K562 (cell line): ENCODE data around the gene CLCN1. TPM values are rescaled to one million over a fixed set of nuclear protein-coding genes. Genes with fewer than 3 reads are reported as not detected.

Source experiments
- BCOR ChIP-seq: fragments of 450-650 bp; IDR thresholded peaks from 2 replicates; pipeline ENCODE4 v1.6.1; 2016
- CBX1 ChIP-seq: sonication (generic); IDR thresholded peaks from 2 replicates; pipeline ENCODE4 v1.6.1; 2016; ENCODE audit warnings: antibody characterized with exemption, low read depth, mild to moderate bottlenecking
- CBX2 ChIP-seq: fragments of 200-600 bp; sonication (generic); IDR thresholded peaks from one replicate; pipeline ENCODE4 v1.6.1; 2012; ENCODE audit warnings: mild to moderate bottlenecking, low read length, inconsistent platforms; ENCODE audit not compliant: insufficient read depth, poor library complexity, severe bottlenecking
- CEBPB ChIP-seq: fragments of 450-650 bp; IDR thresholded peaks from 2 replicates; pipeline ENCODE4 v1.6.1; 2016; ENCODE audit warnings: missing genetic modification characterization, missing compliant biosample characterization
- DIDO1 ChIP-seq: fragments of 450-650 bp; IDR thresholded peaks from 2 replicates; pipeline ENCODE4 v1.6.1; 2016; ENCODE audit warnings: low read depth, missing biosample characterization, missing genetic modification characterization
- EP300 ChIP-seq: IDR thresholded peaks from 2 replicates; pipeline ENCODE4 v1.6.1; 2012; ENCODE audit warnings: low read length, improper control_type of control experiment
- MYC ChIP-seq, 2 experiments: fragments of 250-450 bp in 1 of 2; sonication (Bioruptor Pico) in 1 of 2; IDR thresholded peaks; 2 replicates each; pipeline versions ENCODE4 v1.5.1 to v1.6.1; 2012 to 2021; ENCODE audit warnings: low read depth in 2 of 2, borderline replicate concordance in 1 of 2, improper control_type of control experiment in 1 of 2, low read length in 1 of 2, mild to moderate bottlenecking in 1 of 2, moderate library complexity in 1 of 2
- NRF1 ChIP-seq, 2 experiments: fragments of 450-650 bp; IDR thresholded peaks in 1 of 2; conservative IDR thresholded peaks in 1 of 2; 2 replicates each; pipeline ENCODE4 v1.6.1; 2014; ENCODE audit warnings: mild to moderate bottlenecking in 2 of 2
- POLR2AphosphoS2 ChIP-seq: IDR thresholded peaks from 2 replicates; pipeline ENCODE4 v1.6.1; 2012; ENCODE audit warnings: low read length, improper control_type of control experiment
- RBFOX2 ChIP-seq: fragments of 200-400 bp; formaldehyde crosslinking; IDR thresholded peaks from 2 replicates; pipeline ENCODE4 v1.6.1; 2017; ENCODE audit warnings: low read depth, mild to moderate bottlenecking, low read length, moderate library complexity
- RBM25 ChIP-seq: fragments of 200-400 bp; formaldehyde crosslinking; IDR thresholded peaks from 2 replicates; pipeline ENCODE4 v1.6.1; 2018; ENCODE audit warnings: low read length, low read depth, moderate library complexity; ENCODE audit not compliant: severe bottlenecking
- SNAPC5 ChIP-seq: fragments of 250-450 bp; sonication (Bioruptor Pico); IDR thresholded peaks from 2 replicates; pipeline ENCODE4 v1.8.0; 2021; ENCODE audit warnings: moderate library complexity, mild to moderate bottlenecking, inconsistent platforms
- TCF7 ChIP-seq: sonication (generic); IDR thresholded peaks from 2 replicates; pipeline ENCODE4 v1.6.1; 2016; ENCODE audit warnings: antibody characterized with exemption, borderline replicate concordance
- TSC22D4 ChIP-seq: fragments of 450-650 bp; IDR thresholded peaks from 2 replicates; pipeline ENCODE4 v1.6.1; 2016; ENCODE audit warnings: missing genetic modification characterization, missing biosample characterization, control low read depth
- ZNF12 ChIP-seq: sonication (generic); formaldehyde crosslinking; IDR thresholded peaks from 2 replicates; pipeline ENCODE4 v1.4.0; 2020; ENCODE audit warnings: mild to moderate bottlenecking, missing genetic modification reagents
- ZNF318 ChIP-seq, 2 experiments: fragments of 450-650 bp; IDR thresholded peaks; 2 replicates each; pipeline ENCODE4 v1.6.1; 2016; ENCODE audit warnings: mild to moderate bottlenecking in 2 of 2, borderline replicate concordance in 1 of 2, low read depth in 1 of 2, moderate library complexity in 1 of 2
- ZNF717 ChIP-seq: fragments of 250-450 bp; sonication (Bioruptor Pico); IDR thresholded peaks from 2 replicates; pipeline ENCODE4 v1.5.0; 2021
- polyA plus RNA-seq, 8 experiments: library from polyadenylated mRNA; depleted of rRNA in 4 of 8; stranded (reverse) in 5 of 8; unstranded in 3 of 8; fragments of >200 nt; fragmentation: Nextera tagmentation in 2 of 8; fragmentation: Illumina TruSeq in 1 of 8; extraction: Ambion mirVana in 2 of 8; extraction: Trizol in 1 of 8; gene quantifications; 2 replicates each; pipeline versions ENCODE4 v1.2.1 to v1.2.3, GENCODE V29; 2011 to 2014; ENCODE audit warnings: inconsistent platforms in 1 of 8, missing spikeins in 1 of 8
- total RNA-seq, 7 experiments: library from RNA; depleted of rRNA in 6 of 7; stranded (reverse); fragments of >200 nt in 6 of 7; fragmentation: Illumina TruSeq in 2 of 7; extraction: Trizol in 2 of 7; gene quantifications; 2 replicates each; pipeline versions ENCODE4 v1.2.1 to v1.2.3, GENCODE V29; 2011 to 2021; ENCODE audit warnings: low replicate concordance in 1 of 7
- TF ChIP-seq, protein P1 (sequence below): fragments of 450-650 bp; conservative IDR thresholded peaks from 2 replicates; pipeline ENCODE4 v1.6.1; 2016; ENCODE audit warnings: missing genetic modification characterization, low read depth, mild to moderate bottlenecking, control low read depth, missing compliant biosample characterization

Gene CLCN1
- total and polyA plus RNA-seq, 9 of the 15 experiments (the other 6 are each of a cell fraction or from before 2014, with no cell fraction given), result 0.01 to 0.11 (median 0.04) TPM; not detected in 4

- TF ChIP-seq TCF7 (no peak), RBM25 (no peak), ZNF12 (no peak), CBX2 (no peak), CEBPB (tag) (no peak), MYC (IDR thresholded peaks at IDR 0.05; ENCODE audit: low read depth, low read length) (no peak), MYC (CRISPR knock-in tag; IDR thresholded peaks at IDR 0.05; ENCODE audit: borderline replicate concordance, low read depth) (no peak), NRF1 (conservative IDR thresholded peaks at IDR 0.05 in 1 of 2, IDR thresholded peaks at IDR 0.05 in 1 of 2) (no peak), TSC22D4 (tag) (no peak), ZNF318 (IDR thresholded peaks at IDR 0.05; ENCODE audit: borderline replicate concordance in 1 of 2, low read depth in 1 of 2) (no peak), EP300 (no peak), POLR2AphosphoS2 (peak; percentile 42; the same call in 1 of the 2 replicates), RBFOX2 (peak; percentile 56), CBX1 (no peak), BCOR (no peak), ZNF717 (CRISPR knock-in tag) (no peak), SNAPC5 (no peak), DIDO1 (tag) (no peak)
- TF ChIP-seq, protein P1, sequence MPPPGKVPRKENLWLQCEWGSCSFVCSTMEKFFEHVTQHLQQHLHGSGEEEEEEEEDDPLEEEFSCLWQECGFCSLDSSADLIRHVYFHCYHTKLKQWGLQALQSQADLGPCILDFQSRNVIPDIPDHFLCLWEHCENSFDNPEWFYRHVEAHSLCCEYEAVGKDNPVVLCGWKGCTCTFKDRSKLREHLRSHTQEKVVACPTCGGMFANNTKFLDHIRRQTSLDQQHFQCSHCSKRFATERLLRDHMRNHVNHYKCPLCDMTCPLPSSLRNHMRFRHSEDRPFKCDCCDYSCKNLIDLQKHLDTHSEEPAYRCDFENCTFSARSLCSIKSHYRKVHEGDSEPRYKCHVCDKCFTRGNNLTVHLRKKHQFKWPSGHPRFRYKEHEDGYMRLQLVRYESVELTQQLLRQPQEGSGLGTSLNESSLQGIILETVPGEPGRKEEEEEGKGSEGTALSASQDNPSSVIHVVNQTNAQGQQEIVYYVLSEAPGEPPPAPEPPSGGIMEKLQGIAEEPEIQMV (tag), result no peak
Measured at GRCh38 chr7:143391462-143392404, 75.8 kb downstream of the CLCN1 start (continued).
